Measurements from ENCODE around the gene PDCD7. TPM values are rescaled to one million over a fixed set of nuclear protein-coding genes. Genes with fewer than 3 reads are reported as not detected.

Gene PDCD7
- total RNA-seq, 1 experiment from 2014 or later, result 31.6 TPM

GRCh38 chr15:65069779-65070546 lies 63.6 kb downstream of the PDCD7 start:
- no TSS peak for BruUV-seq (replicated peaks)
- DNase-seq (ENCODE audit: low read depth, low spot score) (no peak), ATAC-seq (no peak)
- ChIA-PET POLR2A (no interaction called here), RAD21 (ENCODE audit: low non-redundant PET in 1 of 2, low total read pairs in 2 of 2, uncharacterized antibody in 2 of 2, unreplicated experiment in 2 of 2) (no interaction called here), CTCF (interaction anchor here (0.8 kb wide), 1 partner anchor 15 kb away, joined by 4 read pairs; no protein-coding TSS in a partner anchor)
- H3K27ac ChIP-seq (ENCODE audit: low read depth, low read length), result no peak overlapping the region
- no peaks in the 10 kb centered on the region for H3K9me2 ChIP-seq (ENCODE audit: insufficient read depth)
- no peaks in the 10 kb centered on the region for H3K79me2 ChIP-seq (ENCODE audit: insufficient read depth, low read length)
- no peak for TF ChIP-seq SRF (IDR thresholded peaks at IDR 0.05; ENCODE audit: low read depth)
- TF ChIP-seq, protein P1, sequence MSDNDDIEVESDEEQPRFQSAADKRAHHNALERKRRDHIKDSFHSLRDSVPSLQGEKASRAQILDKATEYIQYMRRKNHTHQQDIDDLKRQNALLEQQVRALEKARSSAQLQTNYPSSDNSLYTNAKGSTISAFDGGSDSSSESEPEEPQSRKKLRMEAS (IDR thresholded peaks at IDR 0.05), result no peak
- TF ChIP-seq EGR1 (IDR thresholded peaks at IDR 0.05; ENCODE audit: low read depth), result no peak
- TF ChIP-seq JUND (IDR thresholded peaks at IDR 0.05), result no peak
- no peak for TF ChIP-seq ZFX (IDR thresholded peaks at IDR 0.05)
- TF ChIP-seq REST (IDR thresholded peaks at IDR 0.05; ENCODE audit: low read depth), result no peak
- no peak for TF ChIP-seq ZNF274 (IDR thresholded peaks at IDR 0.05; ENCODE audit: low read depth, low read length)
- TF ChIP-seq ELF1 (IDR thresholded peaks at IDR 0.05; ENCODE audit: borderline replicate concordance, low read depth), result no peak
- intact Hi-C loops (cut with micrococcal nuclease), result no loop called here
- no peak overlapping the region for H3K4me3 ChIP-seq (replicated peaks in 1 of 2; ENCODE audit: low read depth in 1 of 2, low read length in 2 of 2)
- no peaks in the 10 kb centered on the region for H3K27me3 ChIP-seq (ENCODE audit: insufficient read depth, low read length)
- H3K4me2 ChIP-seq (ENCODE audit: low read length), result no peak overlapping the region
- H3K9me3 ChIP-seq (ENCODE audit: control insufficient read depth in 1 of 2, insufficient read depth in 1 of 2, low read depth in 1 of 2, low read length in 2 of 2), result no peaks in the 10 kb centered on the region
- H3K36me3 ChIP-seq (ENCODE audit: control insufficient read depth in 1 of 2, insufficient read depth in 2 of 2, low read length in 2 of 2), result no peaks in the 10 kb centered on the region
- no peak overlapping the region for H3K9ac ChIP-seq (ENCODE audit: low read length)
- H4K20me1 ChIP-seq (ENCODE audit: insufficient read depth), result no peaks in the 10 kb centered on the region
- no peak overlapping the region for H2AFZ ChIP-seq (ENCODE audit: low read depth, low read length, poor library complexity, severe bottlenecking)
- H3K4me1 ChIP-seq (ENCODE audit: control insufficient read depth in 1 of 2, insufficient read depth in 2 of 2, low read length in 2 of 2), result no peaks in the 10 kb centered on the region
